Activated T-helper 2 cell treated with anti-CD3 and anti-CD28 coated beads, Interferon-gamma antibody, Interleukin-2, Interleukin-4, amounts not matched to agents 10 μg/mL and 5 μg/mL and 100 μg/mL, durations not matched to agents 14 hours and 24 hours and 36 hours (primary cell): ENCODE data around the gene APBA2. TPM values are rescaled to one million over a fixed set of nuclear protein-coding genes. Genes with fewer than 3 reads are reported as not detected.

Experiments
- DNase-seq: peaks from one replicate; pipeline ENCODE4 v3.0.0; 2021; ENCODE audit warnings: low spot score
- H3K27ac Mint-ChIP-seq: one replicate; pipeline ENCODE4 v1.8.0; 2021; ENCODE audit warnings: mixed read lengths
- H3K27me3 Mint-ChIP-seq: one replicate; pipeline ENCODE4 v1.8.0; 2021; ENCODE audit warnings: low read depth, mixed read lengths
- H3K36me3 Mint-ChIP-seq: one replicate; pipeline ENCODE4 v1.8.0; 2021; ENCODE audit warnings: low read depth, mixed read lengths
- H3K4me1 Mint-ChIP-seq: one replicate; pipeline ENCODE4 v1.8.0; 2021; ENCODE audit warnings: low read depth, mixed read lengths
- H3K4me3 Mint-ChIP-seq: one replicate; pipeline ENCODE4 v1.8.0; 2021; ENCODE audit warnings: low read depth, mild to moderate bottlenecking, moderate library complexity, mixed read lengths
- H3K9me3 Mint-ChIP-seq: one replicate; pipeline ENCODE4 v1.8.0; 2021; ENCODE audit warnings: mixed read lengths
- intact Hi-C: fragments of 100-400 bp; cut with micrococcal nuclease; formaldehyde crosslinking; loops from one replicate; pipeline ENCODE4 v1.15.1; 2023
- total RNA-seq: library from RNA; stranded (reverse); gene quantifications from 2 replicates; pipeline ENCODE4 v1.2.3, GENCODE V29; 2022

APBA2 gene
- total RNA-seq, 1 donor from 2014 or later, result 1.2 TPM

GRCh38 chr15:28943611-28944230, 57.9 kb downstream of the APBA2 start:
- Mint-ChIP-seq H3K36me3 (peaks cover 5% of the 10 kb centered on the region), H3K4me3 (no peak overlapping the region), H3K27me3 (peaks cover 2% of the 10 kb centered on the region), H3K4me1 (peaks cover 38% of the 10 kb centered on the region), H3K27ac (no peak overlapping the region), H3K9me3 (peaks cover 4% of the 10 kb centered on the region)
- DNase-seq, result no peak
- intact Hi-C loops, result no loop called here

- H3K9me3 Mint-ChIP-seq, result peaks cover 4% of the 10 kb centered on the region
- H3K36me3 Mint-ChIP-seq, result peaks cover 5% of the 10 kb centered on the region
- H3K4me3 Mint-ChIP-seq, result no peak overlapping the region
- peaks cover 40% of the 10 kb centered on the region for H3K4me1 Mint-ChIP-seq
- no peak overlapping the region for H3K27ac Mint-ChIP-seq
- intact Hi-C loops, result no loop called here
- no peak for DNase-seq
- peaks cover 3% of the 10 kb centered on the region for H3K27me3 Mint-ChIP-seq
These were observed 58.5 kb downstream of the APBA2 start for GRCh38 chr15:28944286-28944685.

- intact Hi-C loops, result no loop called here
- peaks cover 5% of the 10 kb centered on the region for H3K36me3 Mint-ChIP-seq
- H3K27ac Mint-ChIP-seq, result no peak overlapping the region
- DNase-seq, result no peak
- H3K4me3 Mint-ChIP-seq, result no peak overlapping the region
- peaks cover 37% of the 10 kb centered on the region for H3K4me1 Mint-ChIP-seq
- peaks cover 3% of the 10 kb centered on the region for H3K27me3 Mint-ChIP-seq
- peaks cover 4% of the 10 kb centered on the region for H3K9me3 Mint-ChIP-seq
These were observed 59.0 kb downstream of the APBA2 start for GRCh38 chr15:28944696-28945300.

- intact Hi-C loops, result no loop called here
- Mint-ChIP-seq H3K4me3 (no peak overlapping the region), H3K9me3 (peaks cover 4% of the 10 kb centered on the region), H3K4me1 (peaks cover 40% of the 10 kb centered on the region), H3K36me3 (peaks cover 5% of the 10 kb centered on the region), H3K27ac (no peak overlapping the region), H3K27me3 (peaks cover 4% of the 10 kb centered on the region)
- DNase-seq, result no peak
These were observed 60.0 kb downstream of the APBA2 start for GRCh38 chr15:28945626-28946230.

- Mint-ChIP-seq H3K4me3 (no peak overlapping the region), H3K4me1 (peaks cover 34% of the 10 kb centered on the region), H3K36me3 (peaks cover 5% of the 10 kb centered on the region), H3K27ac (no peak overlapping the region), H3K27me3 (peaks cover 4% of the 10 kb centered on the region), H3K9me3 (peaks cover 4% of the 10 kb centered on the region)
- intact Hi-C loops, result no loop called here
- DNase-seq, result no peak
These were observed 61.0 kb downstream of the APBA2 start for GRCh38 chr15:28946803-28947202.

- Mint-ChIP-seq H3K36me3 (peaks cover 5% of the 10 kb centered on the region), H3K4me1 (peaks cover 32% of the 10 kb centered on the region), H3K9me3 (peaks cover 4% of the 10 kb centered on the region), H3K27me3 (peaks cover 4% of the 10 kb centered on the region), H3K27ac (no peak overlapping the region), H3K4me3 (no peak overlapping the region)
- intact Hi-C loops, result no loop called here
- DNase-seq, result no peak
These were observed 61.5 kb downstream of the APBA2 start for GRCh38 chr15:28947221-28947674.

- Mint-ChIP-seq H3K36me3 (peaks cover 5% of the 10 kb centered on the region), H3K9me3 (peaks cover 4% of the 10 kb centered on the region), H3K4me1 (peaks cover 26% of the 10 kb centered on the region), H3K27ac (no peak overlapping the region), H3K27me3 (peaks cover 5% of the 10 kb centered on the region), H3K4me3 (no peak overlapping the region)
- intact Hi-C loops, result no loop called here
- no peak for DNase-seq
These were observed 62.3 kb downstream of the APBA2 start for GRCh38 chr15:28948036-28948435.

- H3K27ac Mint-ChIP-seq, result no peak overlapping the region
- H3K9me3 Mint-ChIP-seq, result peaks cover 4% of the 10 kb centered on the region
- H3K27me3 Mint-ChIP-seq, result peaks cover 12% of the 10 kb centered on the region
- H3K4me3 Mint-ChIP-seq, result no peak overlapping the region
- intact Hi-C loops, result no loop called here
- H3K4me1 Mint-ChIP-seq, result peaks cover 43% of the 10 kb centered on the region
- DNase-seq, result no peak
- H3K36me3 Mint-ChIP-seq, result peaks cover 4% of the 10 kb centered on the region
These were observed 65.1 kb downstream of the APBA2 start for GRCh38 chr15:28950916-28951315.

GRCh38 chr15:28952666-28953491, 67.1 kb downstream of the APBA2 start:
- no peak for DNase-seq
- peaks cover 45% of the 10 kb centered on the region for H3K4me1 Mint-ChIP-seq
- H3K9me3 Mint-ChIP-seq, result no peaks in the 10 kb centered on the region
- no peaks in the 10 kb centered on the region for H3K36me3 Mint-ChIP-seq
- H3K27me3 Mint-ChIP-seq, result peaks cover 12% of the 10 kb centered on the region
- H3K4me3 Mint-ChIP-seq, result no peak overlapping the region
- intact Hi-C loops, result no loop called here
- H3K27ac Mint-ChIP-seq, result no peak overlapping the region

- Mint-ChIP-seq H3K4me1 (peaks cover 38% of the 10 kb centered on the region), H3K4me3 (no peak overlapping the region), H3K36me3 (no peaks in the 10 kb centered on the region), H3K27me3 (peaks cover 10% of the 10 kb centered on the region), H3K9me3 (no peaks in the 10 kb centered on the region), H3K27ac (no peak overlapping the region)
- DNase-seq, result no peak
- intact Hi-C loops, result no loop called here
These were observed 67.9 kb downstream of the APBA2 start for GRCh38 chr15:28953573-28954195.

GRCh38 chr15:28954466-28955159, 68.8 kb downstream of the APBA2 start:
- Mint-ChIP-seq H3K27ac (peak overlapping the region; percentile 15), H3K4me3 (no peak overlapping the region), H3K4me1 (peaks cover 34% of the 10 kb centered on the region), H3K27me3 (peaks cover 9% of the 10 kb centered on the region), H3K36me3 (no peaks in the 10 kb centered on the region), H3K9me3 (no peaks in the 10 kb centered on the region)
- intact Hi-C loops, result loop anchor here (1.0 kb wide), 1 partner anchor 9 kb away; no protein-coding TSS in a partner anchor
- no peak for DNase-seq
